Hepatocyte (in vitro differentiated cells): ENCODE results near the gene GDA. TPM values are rescaled to one million over a fixed set of nuclear protein-coding genes. Genes with fewer than 3 reads are reported as not detected.

Experiments used
- DNase-seq: peaks from one replicate; pipeline ENCODE4 v3.0.0-alpha.2; 2016; ENCODE audit warnings: low spot score
- H2AFZ ChIP-seq: fragments of 200-600 bp; sonication (generic); 2 replicates; pipeline ENCODE4 v1.6.0; 2016; ENCODE audit warnings: antibody characterized with exemption, mild to moderate bottlenecking
- H3K27ac ChIP-seq: fragments of 200-600 bp; sonication (generic); 2 replicates; pipeline ENCODE4 v1.5.1; 2016; ENCODE audit warnings: mild to moderate bottlenecking
- H3K27me3 ChIP-seq: fragments of 200-600 bp; sonication (generic); 2 replicates; pipeline ENCODE4 v1.6.1; 2016
- H3K36me3 ChIP-seq: fragments of 200-600 bp; sonication (generic); replicated peaks from 2 replicates; pipeline ENCODE4 v1.5.1; 2016; ENCODE audit warnings: low read depth; ENCODE audit not compliant: insufficient read depth
- H3K4me1 ChIP-seq: fragments of 200-600 bp; sonication (generic); 2 replicates; pipeline ENCODE4 v1.5.1; 2016; ENCODE audit warnings: mild to moderate bottlenecking, moderate library complexity; ENCODE audit not compliant: insufficient read depth
- H3K4me2 ChIP-seq: fragments of 200-600 bp; sonication (generic); 2 replicates; pipeline ENCODE4 v1.6.0; 2016
- H3K4me3 ChIP-seq: fragments of 200-600 bp; sonication (generic); 2 replicates; pipeline ENCODE4 v1.5.1; 2016; ENCODE audit warnings: mild to moderate bottlenecking
- H3K79me2 ChIP-seq: fragments of 200-600 bp; sonication (generic); 2 replicates; pipeline ENCODE4 v1.6.0; 2017; ENCODE audit warnings: mild to moderate bottlenecking
- H3K9me2 ChIP-seq: fragments of 200-600 bp; sonication (generic); replicated peaks from 2 replicates; pipeline ENCODE4 v1.6.0; 2017; ENCODE audit warnings: mild to moderate bottlenecking; ENCODE audit not compliant: insufficient read depth
- H3K9me3 ChIP-seq: fragments of 200-600 bp; sonication (generic); 2 replicates; pipeline ENCODE4 v1.5.1; 2016; ENCODE audit warnings: low read depth, mild to moderate bottlenecking
- H4K20me1 ChIP-seq: fragments of 200-600 bp; sonication (generic); 2 replicates; pipeline ENCODE4 v1.6.0; 2016; ENCODE audit warnings: mild to moderate bottlenecking; ENCODE audit not compliant: insufficient read depth, poor library complexity, severe bottlenecking
- EZH2 ChIP-seq: fragments of 200-600 bp; sonication (generic); IDR thresholded peaks from 2 replicates; pipeline ENCODE4 v1.6.1; 2016; ENCODE audit warnings: antibody characterized with exemption, mild to moderate bottlenecking, borderline replicate concordance
- EZH2phosphoT487 ChIP-seq: fragments of 200-600 bp; sonication (generic); IDR thresholded peaks from one replicate; pipeline ENCODE4 v1.6.1; 2018; ENCODE audit warnings: antibody characterized with exemption, mild to moderate bottlenecking, low read depth, moderate library complexity; ENCODE audit not compliant: unreplicated experiment, severe bottlenecking
- whole genome bisulfite sequencing: methylation state at CpG from one replicate; pipeline ENCODE4 v1.1.6; 2016; ENCODE audit warnings: low lambda C conversion rate; ENCODE audit errors: missing lambda C conversion rate; 5-methylcytosine and 5-hydroxymethylcytosine counted together
- polyA plus RNA-seq: library from polyadenylated mRNA; unstranded; fragments of >200 nt; fragmentation: Nextera tagmentation; extraction: Ambion mirVana; gene quantifications from 2 replicates; pipeline ENCODE4 v1.2.1, GENCODE V29; 2016
- total RNA-seq: library from RNA; depleted of rRNA; stranded (reverse); fragments of >200 nt; gene quantifications from 2 replicates; pipeline ENCODE4 v1.2.3, GENCODE V29; 2014
- TF ChIP-seq, protein P1 (sequence below): fragments of 200-600 bp; sonication (generic); IDR thresholded peaks from 2 replicates; pipeline ENCODE4 v1.5.1; 2016; ENCODE audit warnings: antibody characterized with exemption, mild to moderate bottlenecking; ENCODE audit not compliant: poor library complexity

The GDA gene
- total and polyA plus RNA-seq, 2 experiments from 2014 or later: 14.4 to 23.6 TPM

- Histone ChIP-seq H3K4me1 (no peaks in the 10 kb centered on the region), H3K9me2 (no peaks in the 10 kb centered on the region), H3K9me3 (no peaks in the 10 kb centered on the region), H3K27me3 (no peaks in the 10 kb centered on the region), H3K27ac (no peak overlapping the region), H3K4me2 (no peak overlapping the region), H3K79me2 (no peaks in the 10 kb centered on the region), H3K36me3 (peaks cover 3% of the 10 kb centered on the region), H2AFZ (no peak overlapping the region), H4K20me1 (no peaks in the 10 kb centered on the region), H3K4me3 (no peak overlapping the region)
- TF ChIP-seq, protein P1, sequence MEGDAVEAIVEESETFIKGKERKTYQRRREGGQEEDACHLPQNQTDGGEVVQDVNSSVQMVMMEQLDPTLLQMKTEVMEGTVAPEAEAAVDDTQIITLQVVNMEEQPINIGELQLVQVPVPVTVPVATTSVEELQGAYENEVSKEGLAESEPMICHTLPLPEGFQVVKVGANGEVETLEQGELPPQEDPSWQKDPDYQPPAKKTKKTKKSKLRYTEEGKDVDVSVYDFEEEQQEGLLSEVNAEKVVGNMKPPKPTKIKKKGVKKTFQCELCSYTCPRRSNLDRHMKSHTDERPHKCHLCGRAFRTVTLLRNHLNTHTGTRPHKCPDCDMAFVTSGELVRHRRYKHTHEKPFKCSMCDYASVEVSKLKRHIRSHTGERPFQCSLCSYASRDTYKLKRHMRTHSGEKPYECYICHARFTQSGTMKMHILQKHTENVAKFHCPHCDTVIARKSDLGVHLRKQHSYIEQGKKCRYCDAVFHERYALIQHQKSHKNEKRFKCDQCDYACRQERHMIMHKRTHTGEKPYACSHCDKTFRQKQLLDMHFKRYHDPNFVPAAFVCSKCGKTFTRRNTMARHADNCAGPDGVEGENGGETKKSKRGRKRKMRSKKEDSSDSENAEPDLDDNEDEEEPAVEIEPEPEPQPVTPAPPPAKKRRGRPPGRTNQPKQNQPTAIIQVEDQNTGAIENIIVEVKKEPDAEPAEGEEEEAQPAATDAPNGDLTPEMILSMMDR: no peak
- TF ChIP-seq EZH2phosphoT487 (no peak), EZH2 (no peak)
- no peak for DNase-seq
- WGBS: 92% methylated on average over 4 of the region's 4 CpGs
These were observed 16.7 kb downstream of the GDA start for GRCh38 chr9:72165821-72166547.

GRCh38 chr9:72168075-72168474 lies 18.8 kb downstream of the GDA start:
- 84% methylated on average over 4 of the region's 5 CpGs for WGBS
- no peak overlapping the region for H3K4me2 ChIP-seq
- H3K9me3 ChIP-seq: no peaks in the 10 kb centered on the region
- H3K4me3 ChIP-seq: no peak overlapping the region
- no peaks in the 10 kb centered on the region for H4K20me1 ChIP-seq
- no peaks in the 10 kb centered on the region for H3K9me2 ChIP-seq
- H3K27me3 ChIP-seq: no peaks in the 10 kb centered on the region
- no peaks in the 10 kb centered on the region for H3K4me1 ChIP-seq
- TF ChIP-seq EZH2 (no peak), EZH2phosphoT487 (no peak)
- TF ChIP-seq, protein P1: no peak
- no peak overlapping the region for H3K27ac ChIP-seq
- H2AFZ ChIP-seq: no peak overlapping the region
- no peaks in the 10 kb centered on the region for H3K79me2 ChIP-seq
- DNase-seq: no peak
- peaks cover 3% of the 10 kb centered on the region for H3K36me3 ChIP-seq

DNA sequence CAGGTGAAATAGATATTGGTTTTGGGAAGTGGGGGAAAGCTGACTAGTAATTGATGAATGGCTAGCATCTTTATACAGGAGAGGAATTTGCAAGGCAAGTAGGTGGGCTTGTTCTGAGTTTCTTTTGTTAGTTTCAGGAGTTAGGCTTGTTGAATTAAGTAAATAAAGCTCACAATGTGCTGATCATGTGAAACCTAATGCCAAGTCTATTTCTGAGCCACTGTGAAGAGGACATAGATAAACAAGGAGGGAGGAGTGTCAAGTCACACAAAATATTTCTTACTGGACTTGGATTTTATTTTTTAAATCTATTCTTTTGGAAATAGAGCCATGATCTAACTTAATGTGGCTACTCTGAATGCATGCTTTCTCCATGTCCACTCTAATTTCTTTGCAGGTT lies 19.9 kb downstream of the GDA start:
- Histone ChIP-seq H3K27me3 (no peaks in the 10 kb centered on the region), H3K4me1 (no peaks in the 10 kb centered on the region), H3K9me2 (no peaks in the 10 kb centered on the region), H3K79me2 (no peaks in the 10 kb centered on the region), H3K4me3 (no peak overlapping the region), H3K27ac (no peak overlapping the region), H3K9me3 (no peaks in the 10 kb centered on the region), H2AFZ (no peak overlapping the region), H3K36me3 (peaks cover 3% of the 10 kb centered on the region), H4K20me1 (no peaks in the 10 kb centered on the region), H3K4me2 (no peak overlapping the region)
- no peak for TF ChIP-seq EZH2phosphoT487
- TF ChIP-seq EZH2: no peak
- TF ChIP-seq, protein P1: no peak
- DNase-seq: no peak
